ENCODE measurements around the gene VEGFC. TPM values are rescaled to one million over a fixed set of nuclear protein-coding genes. Genes with fewer than 3 reads are reported as not detected.

VEGFC gene
- total RNA-seq, 2 experiments from 2014 or later: not detected

GRCh38 chr4:176799653-176800052 is 6.9 kb upstream of the VEGFC start:
- H3K9me3 Mint-ChIP-seq: no peaks in the 10 kb centered on the region
- ChIA-PET CTCF (no interaction called here), POLR2A (no interaction called here)
- DNase-seq (no peak), ATAC-seq (no peak)
- H3K4me1 Mint-ChIP-seq (ENCODE audit: low read depth): no peaks in the 10 kb centered on the region
- peaks cover 4% of the 10 kb centered on the region for H3K27me3 Mint-ChIP-seq
- no peak overlapping the region for H3K27ac Mint-ChIP-seq
- H3K36me3 Mint-ChIP-seq (ENCODE audit: low read depth): no peaks in the 10 kb centered on the region
- intact Hi-C loops (cut with micrococcal nuclease): no loop called here
- no peak for TF ChIP-seq CTCF (IDR thresholded peaks at IDR 0.05)
- H3K4me3 Mint-ChIP-seq: no peak overlapping the region

DNA sequence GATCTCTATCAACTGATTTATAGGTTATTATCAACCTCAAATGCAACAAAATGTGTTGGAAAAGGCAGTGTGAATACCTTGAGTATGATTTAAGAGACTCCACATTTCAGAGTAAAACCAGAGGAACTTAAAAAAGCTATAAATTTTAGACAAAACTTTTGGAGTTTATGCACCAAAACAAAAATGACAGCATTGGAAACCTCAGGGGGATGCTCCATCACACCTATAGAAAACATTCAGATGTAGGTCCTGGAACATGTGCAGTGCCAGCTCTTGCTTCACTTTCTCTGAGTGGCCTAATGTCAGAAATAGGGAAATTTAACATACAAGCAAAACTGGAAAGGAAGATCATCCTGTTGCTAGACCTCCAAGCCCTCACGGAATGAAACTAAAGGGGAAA is 5.8 kb upstream of the VEGFC start:
- Mint-ChIP-seq H3K27me3 (peaks cover 15% of the 10 kb centered on the region), H3K27ac (no peak overlapping the region), H3K4me1 (ENCODE audit: low read depth) (no peaks in the 10 kb centered on the region), H3K36me3 (ENCODE audit: low read depth) (no peaks in the 10 kb centered on the region), H3K4me3 (no peak overlapping the region), H3K9me3 (no peaks in the 10 kb centered on the region)
- ChIA-PET POLR2A (no interaction called here), CTCF (no interaction called here)
- ATAC-seq (no peak), DNase-seq (no peak)
- intact Hi-C loops (cut with micrococcal nuclease): no loop called here
- TF ChIP-seq CTCF (IDR thresholded peaks at IDR 0.05): no peak

DNA sequence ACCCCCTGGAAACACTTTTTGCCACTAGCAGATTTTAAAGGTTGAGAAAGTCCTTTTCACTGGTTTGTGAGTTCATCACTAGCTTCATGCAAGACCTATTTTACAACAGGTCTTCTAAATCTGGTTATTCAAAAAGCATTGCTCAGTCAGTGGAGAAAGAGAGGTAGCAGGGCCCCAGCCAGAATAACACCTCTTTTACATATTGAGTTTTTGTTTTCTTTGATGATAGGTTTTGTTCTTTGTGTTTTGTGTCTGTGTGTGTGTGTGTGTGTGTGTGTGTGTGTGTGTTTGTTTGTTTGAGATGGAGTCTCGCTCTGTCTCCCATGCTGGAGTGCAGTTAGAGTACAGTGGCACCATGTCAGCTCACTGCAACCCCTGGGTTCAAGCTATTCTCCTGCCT is 2.7 kb upstream of the VEGFC start:
- peaks cover 33% of the 10 kb centered on the region for H3K27me3 Mint-ChIP-seq
- H3K27ac Mint-ChIP-seq: no peak overlapping the region
- CTCF ChIA-PET: no interaction called here
- H3K4me3 Mint-ChIP-seq: no peak overlapping the region
- no peaks in the 10 kb centered on the region for H3K36me3 Mint-ChIP-seq (ENCODE audit: low read depth)
- ATAC-seq (no peak), DNase-seq (no peak)
- peaks cover 6% of the 10 kb centered on the region for H3K4me1 Mint-ChIP-seq (ENCODE audit: low read depth)
- POLR2A ChIA-PET: no interaction called here
- no peaks in the 10 kb centered on the region for H3K9me3 Mint-ChIP-seq
- no peak for TF ChIP-seq CTCF (IDR thresholded peaks at IDR 0.05)
- intact Hi-C loops (cut with micrococcal nuclease): no loop called here

DNA sequence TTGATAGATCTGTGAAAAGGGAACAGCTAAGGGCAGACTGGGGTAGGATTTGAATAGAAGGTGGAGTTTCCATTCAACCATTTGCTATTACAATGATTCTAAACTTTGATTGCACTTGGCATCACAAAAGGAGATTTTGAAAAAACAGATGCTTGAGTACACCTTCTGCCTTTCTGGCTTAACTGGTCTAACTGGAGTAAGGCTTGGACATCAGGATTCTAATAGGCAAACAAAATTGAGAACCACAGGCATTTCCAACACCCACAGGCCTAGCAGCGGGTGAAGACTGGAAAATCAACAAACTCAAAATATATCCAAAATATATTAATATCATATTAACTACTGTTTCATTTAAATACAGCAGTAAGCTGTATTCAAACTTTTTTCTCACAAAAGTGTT is 1.9 kb upstream of the VEGFC start:
- no peaks in the 10 kb centered on the region for H3K36me3 Mint-ChIP-seq (ENCODE audit: low read depth)
- H3K4me3 Mint-ChIP-seq: no peak overlapping the region
- peaks cover 6% of the 10 kb centered on the region for H3K4me1 Mint-ChIP-seq (ENCODE audit: low read depth)
- TF ChIP-seq CTCF (IDR thresholded peaks at IDR 0.05): no peak
- no peak overlapping the region for H3K27ac Mint-ChIP-seq
- ChIA-PET POLR2A (no interaction called here), CTCF (no interaction called here)
- intact Hi-C loops (cut with micrococcal nuclease): loop anchor here (5.0 kb wide), 1 partner anchor 253 kb away; no protein-coding TSS in a partner anchor
- H3K27me3 Mint-ChIP-seq: peaks cover 39% of the 10 kb centered on the region
- ATAC-seq (no peak), DNase-seq (no peak)
- no peaks in the 10 kb centered on the region for H3K9me3 Mint-ChIP-seq

DNA sequence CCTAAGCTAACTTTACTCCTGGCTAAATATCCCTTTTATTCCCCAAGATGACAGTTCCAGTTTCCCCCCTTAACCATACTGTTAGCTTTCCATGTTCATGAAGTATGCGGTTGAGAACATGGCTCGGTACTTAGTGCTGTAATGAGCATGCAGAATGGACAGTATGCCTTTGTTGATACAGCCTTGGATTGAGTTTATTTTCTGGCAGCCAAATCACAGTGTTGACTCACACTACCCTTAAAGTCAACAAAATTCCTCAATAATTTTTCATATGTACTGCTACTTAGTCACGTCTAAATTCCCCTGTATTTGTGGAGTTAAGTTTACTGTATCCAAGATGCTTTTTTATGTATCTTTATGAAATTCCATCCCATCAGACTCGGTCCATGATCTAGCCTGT is 1.4 kb upstream of the VEGFC start:
- CTCF ChIA-PET: no interaction called here
- H3K36me3 Mint-ChIP-seq (ENCODE audit: low read depth): no peaks in the 10 kb centered on the region
- intact Hi-C loops (cut with micrococcal nuclease): loop anchor here (5.0 kb wide), 1 partner anchor 253 kb away; no protein-coding TSS in a partner anchor
- POLR2A ChIA-PET: no interaction called here
- H3K27me3 Mint-ChIP-seq: peaks cover 41% of the 10 kb centered on the region
- H3K27ac Mint-ChIP-seq: no peak overlapping the region
- ATAC-seq: no peak
- H3K9me3 Mint-ChIP-seq: no peaks in the 10 kb centered on the region
- no peak for TF ChIP-seq CTCF (IDR thresholded peaks at IDR 0.05)
- peaks cover 6% of the 10 kb centered on the region for H3K4me1 Mint-ChIP-seq (ENCODE audit: low read depth)
- DNase-seq: no peak
- H3K4me3 Mint-ChIP-seq: no peak overlapping the region
